CD14-positive monocyte (primary cell): ENCODE data around the gene ZFP1. TPM values are rescaled to one million over a fixed set of nuclear protein-coding genes. Genes with fewer than 3 reads are reported as not detected.

ENCODE experiments used
- DNase-seq, 3 donors: peaks; one replicate each; pipeline ENCODE4 v3.0.0-alpha.2; 2011 to 2022
- H2AFZ ChIP-seq: 2 replicates; pipeline ENCODE4 v1.6.0; 2012; ENCODE audit warnings: mild to moderate bottlenecking, low read depth, low read length, inconsistent platforms; ENCODE audit not compliant: insufficient read depth, poor library complexity, severe bottlenecking
- H3K27ac ChIP-seq, 2 donors: 1 replicate in 1 of 2; 2 replicates in 1 of 2; pipeline ENCODE4 v1.5.1; 2012 to 2013; ENCODE audit warnings: low read length in 2 of 2, control low read depth in 1 of 2, inconsistent platforms in 1 of 2, low read depth in 1 of 2, mild to moderate bottlenecking in 1 of 2
- H3K27me3 ChIP-seq, 2 donors: one replicate each; pipeline versions ENCODE4 v1.6.0 to v1.6.1; 2011 to 2013; ENCODE audit warnings: low read length in 2 of 2; ENCODE audit not compliant: control insufficient read depth in 2 of 2, insufficient read depth in 2 of 2
- H3K36me3 ChIP-seq, 2 donors: replicated peaks in 1 of 2; 1 replicate in 1 of 2; 2 replicates in 1 of 2; pipeline versions ENCODE4 v1.5.1 to v1.6.1; 2012 to 2013; ENCODE audit warnings: low read length in 2 of 2, control low read depth in 1 of 2, inconsistent platforms in 1 of 2, mild to moderate bottlenecking in 1 of 2; ENCODE audit not compliant: insufficient read depth in 2 of 2, control insufficient read depth in 1 of 2
- H3K4me1 ChIP-seq, 2 donors: 1 replicate in 1 of 2; 2 replicates in 1 of 2; pipeline versions ENCODE4 v1.5.1 to v1.6.1; 2012 to 2013; ENCODE audit warnings: low read length in 2 of 2, control low read depth in 1 of 2, inconsistent platforms in 1 of 2, mild to moderate bottlenecking in 1 of 2, moderate library complexity in 1 of 2; ENCODE audit not compliant: insufficient read depth in 2 of 2, control insufficient read depth in 1 of 2
- H3K4me2 ChIP-seq: replicated peaks from 2 replicates; pipeline ENCODE3; 2012; ENCODE audit warnings: low read length, moderate library complexity, mild to moderate bottlenecking; ENCODE audit not compliant: poor library complexity, severe bottlenecking; ENCODE audit errors: extremely low read depth
- H3K4me3 ChIP-seq, 3 experiments: fragments of 200-600 bp in 1 of 3; sonication (generic) in 1 of 3; replicated peaks in 1 of 3; 1 replicate in 2 of 3; 2 replicates in 1 of 3; pipeline ENCODE4 v1.5.1; 2011 to 2013; ENCODE audit warnings: low read length in 3 of 3, mild to moderate bottlenecking in 3 of 3, control low read depth in 2 of 3, low read depth in 2 of 3, inconsistent platforms in 1 of 3, moderate library complexity in 1 of 3
- H3K79me2 ChIP-seq: 2 replicates; pipeline ENCODE4 v1.6.0; 2012; ENCODE audit warnings: mild to moderate bottlenecking, control low read depth, inconsistent platforms, low read length, moderate library complexity; ENCODE audit not compliant: insufficient read depth
- H3K9ac ChIP-seq: 2 replicates; pipeline ENCODE4 v1.6.0; 2017; ENCODE audit warnings: low read length, mild to moderate bottlenecking; ENCODE audit not compliant: insufficient read depth, poor library complexity, severe bottlenecking
- H3K9me3 ChIP-seq, 2 donors: replicated peaks in 1 of 2; 1 replicate in 1 of 2; 2 replicates in 1 of 2; pipeline versions ENCODE4 v1.5.1 to v1.6.1; 2012 to 2013; ENCODE audit warnings: low read length in 2 of 2, control low read depth in 1 of 2; ENCODE audit not compliant: control insufficient read depth in 1 of 2, insufficient read depth in 1 of 2
- H4K20me1 ChIP-seq: 2 replicates; pipeline ENCODE4 v1.6.0; 2012; ENCODE audit warnings: mild to moderate bottlenecking, low read length, control low read depth, moderate library complexity; ENCODE audit not compliant: insufficient read depth
- H3K27ac Mint-ChIP-seq, 7 donors: one replicate each; pipeline ENCODE4 v1.8.0; 2020; ENCODE audit warnings: mild to moderate bottlenecking in 7 of 7, mixed read lengths in 7 of 7, moderate library complexity in 6 of 7, inconsistent platforms in 2 of 7
- H3K27me3 Mint-ChIP-seq, 3 donors: one replicate each; pipeline ENCODE4 v1.8.0; 2021 to 2022; ENCODE audit warnings: low read depth in 3 of 3, mild to moderate bottlenecking in 3 of 3, mixed read lengths in 3 of 3, moderate library complexity in 3 of 3, inconsistent platforms in 1 of 3
- H3K36me3 Mint-ChIP-seq, 2 donors: one replicate each; pipeline ENCODE4 v1.8.0; 2020; ENCODE audit warnings: mixed read lengths in 2 of 2, inconsistent platforms in 1 of 2, mild to moderate bottlenecking in 1 of 2
- H3K4me1 Mint-ChIP-seq: one replicate; pipeline ENCODE4 v1.8.0; 2020; ENCODE audit warnings: mild to moderate bottlenecking, mixed read lengths
- H3K4me3 Mint-ChIP-seq, 2 donors: one replicate each; pipeline ENCODE4 v1.8.0; 2020; ENCODE audit warnings: mild to moderate bottlenecking in 2 of 2, mixed read lengths in 2 of 2, moderate library complexity in 1 of 2
- H3K9me3 Mint-ChIP-seq, 7 donors: one replicate each; pipeline ENCODE4 v1.8.0; 2020 to 2022; ENCODE audit warnings: mixed read lengths in 7 of 7, mild to moderate bottlenecking in 6 of 7, moderate library complexity in 6 of 7, inconsistent platforms in 2 of 7
- CTCF ChIP-seq: fragments of 200-600 bp; IDR thresholded peaks from one replicate; pipeline ENCODE4 v1.8.0; 2022; ENCODE audit warnings: antibody characterized with exemption, mild to moderate bottlenecking
- WGBS: methylation state at CpG from one replicate; pipeline ENCODE4 v1.1.5; 2013; ENCODE audit warnings: missing lambda C conversion rate; ENCODE audit not compliant: insufficient coverage; 5-methylcytosine and 5-hydroxymethylcytosine counted together
- intact Hi-C, 2 donors: fragments of 100-400 bp; cut with micrococcal nuclease; formaldehyde crosslinking; loops; one replicate each; pipeline versions ENCODE4 v1.15.0 to v1.15.1; 2023
- polyA plus RNA-seq, 3 donors: library from polyadenylated mRNA; depleted of rRNA in 1 of 3; unstranded in 2 of 3; stranded (reverse) in 1 of 3; fragments of 300-500 nt in 2 of 3; fragments of >200 nt in 1 of 3; fragmentation: Illumina TruSeq in 2 of 3; gene quantifications; 1 replicate in 2 of 3; 2 replicates in 1 of 3; pipeline ENCODE4 v1.2.3, GENCODE V29; 2012 to 2021

The ZFP1 gene
- polyA plus RNA-seq, 3 donors: 1.8 to 4.0 (median 3.4) TPM

- Histone ChIP-seq H3K27ac (no peak overlapping the region), H3K36me3 (peaks cover 0 to 12% of the 10 kb centered on the region in 2 donors), H3K4me3 (no peak overlapping the region), H4K20me1 (no peaks in the 10 kb centered on the region), H3K4me1 (no peaks in the 10 kb centered on the region), H3K9me3 (peaks cover 58 to 73% of the 10 kb centered on the region in 2 donors), H2AFZ (no peak overlapping the region), H3K79me2 (no peaks in the 10 kb centered on the region), H3K9ac (no peak overlapping the region), H3K27me3 (no peaks in the 10 kb centered on the region), H3K4me2 (no peak overlapping the region)
- Mint-ChIP-seq H3K4me3 (no peak overlapping the region), H3K27me3 (peaks cover 0 to 1% (median 1%) of the 10 kb centered on the region in 3 donors), H3K9me3 (peaks cover 47 to 88% (median 84%) of the 10 kb centered on the region in 7 donors), H3K36me3 (peaks cover 4 to 7% of the 10 kb centered on the region in 2 donors), H3K27ac (no peak overlapping the region), H3K4me1 (no peaks in the 10 kb centered on the region)
- 98% methylated on average over 3 of the region's 3 CpGs for WGBS
- intact Hi-C loops: no loop called here
- TF ChIP-seq CTCF: no peak
- DNase-seq: no peak
Observed at GRCh38 chr16:75175074-75175473, 26.8 kb downstream of the ZFP1 start.

- H3K27ac ChIP-seq: no peak overlapping the region
- peaks cover 3% of the 10 kb centered on the region for H3K4me1 Mint-ChIP-seq
- H3K9me3 ChIP-seq: peaks cover 54 to 60% of the 10 kb centered on the region in 2 donors
- no CpG with 5 or more reads among the region's 2 CpGs for WGBS
- H4K20me1 ChIP-seq: no peaks in the 10 kb centered on the region
- peaks cover 0 to 2% of the 10 kb centered on the region in 2 donors for H3K36me3 Mint-ChIP-seq
- no peaks in the 10 kb centered on the region for H3K27me3 ChIP-seq
- no peak for DNase-seq
- no peak for TF ChIP-seq CTCF
- H3K4me3 Mint-ChIP-seq: no peak overlapping the region
- H3K9ac ChIP-seq: no peak overlapping the region
- H3K79me2 ChIP-seq: no peaks in the 10 kb centered on the region
- intact Hi-C loops: no loop called here
- H3K27ac Mint-ChIP-seq: no peak overlapping the region
- H3K9me3 Mint-ChIP-seq: peaks cover 47 to 85% (median 78%) of the 10 kb centered on the region in 7 donors
- H3K4me1 ChIP-seq: no peaks in the 10 kb centered on the region
- H3K4me2 ChIP-seq: no peak overlapping the region
- H3K27me3 Mint-ChIP-seq: peaks cover 0 to under 1% (median 0%) of the 10 kb centered on the region in 3 donors
- H3K36me3 ChIP-seq: no peaks in the 10 kb centered on the region
- no peak overlapping the region for H3K4me3 ChIP-seq
- H2AFZ ChIP-seq: no peak overlapping the region
Observed at GRCh38 chr16:75176926-75177325, 28.6 kb downstream of the ZFP1 start.
